ENCODE data around the gene DYSF.

The DYSF gene

GRCh38 chr2:71630454-71631328 lies 177.3 kb downstream of the DYSF start:
- Histone ChIP-seq H3K27ac (ENCODE audit: low read depth, low read length) (no peak overlapping the region), H3K4me1 (ENCODE audit: control insufficient read depth, insufficient read depth, low read length, unreplicated experiment) (peaks cover 8% of the 10 kb centered on the region), H3K36me3 (ENCODE audit: insufficient read depth, low read length) (no peaks in the 10 kb centered on the region), H3K4me3 (ENCODE audit: low read depth, low read length) (peak overlapping the region; percentile 72), H3K27me3 (ENCODE audit: insufficient read depth, low read length) (peaks cover 15% of the 10 kb centered on the region), H2AFZ (ENCODE audit: low read length, unreplicated experiment) (no peak overlapping the region), H3K79me2 (ENCODE audit: control insufficient read depth, insufficient read depth, low read length, unreplicated experiment) (no peaks in the 10 kb centered on the region)

- Histone ChIP-seq H3K79me2 (ENCODE audit: control insufficient read depth, insufficient read depth, low read length, unreplicated experiment) (no peaks in the 10 kb centered on the region), H3K4me1 (ENCODE audit: control insufficient read depth, insufficient read depth, low read length, unreplicated experiment) (peaks cover 8% of the 10 kb centered on the region), H3K27ac (ENCODE audit: low read depth, low read length) (no peak overlapping the region), H3K4me3 (ENCODE audit: low read depth, low read length) (peak overlapping the region; percentile 72), H3K27me3 (ENCODE audit: insufficient read depth, low read length) (peaks cover 23% of the 10 kb centered on the region), H2AFZ (ENCODE audit: low read length, unreplicated experiment) (peak overlapping the region; percentile 67), H3K36me3 (ENCODE audit: insufficient read depth, low read length) (no peaks in the 10 kb centered on the region)
These were observed 178.1 kb downstream of the DYSF start for GRCh38 chr2:71631411-71631931.

GRCh38 chr2:71633086-71633485 lies 179.7 kb downstream of the DYSF start:
- Histone ChIP-seq H3K27ac (ENCODE audit: low read depth, low read length) (no peak overlapping the region), H3K27me3 (ENCODE audit: insufficient read depth, low read length) (peaks cover 24% of the 10 kb centered on the region), H3K4me3 (ENCODE audit: low read depth, low read length) (no peak overlapping the region), H3K79me2 (ENCODE audit: control insufficient read depth, insufficient read depth, low read length, unreplicated experiment) (no peaks in the 10 kb centered on the region), H3K36me3 (ENCODE audit: insufficient read depth, low read length) (no peaks in the 10 kb centered on the region), H2AFZ (ENCODE audit: low read length, unreplicated experiment) (no peak overlapping the region), H3K4me1 (ENCODE audit: control insufficient read depth, insufficient read depth, low read length, unreplicated experiment) (peaks cover 8% of the 10 kb centered on the region)

- no peaks in the 10 kb centered on the region for H3K79me2 ChIP-seq (ENCODE audit: control insufficient read depth, insufficient read depth, low read length, unreplicated experiment)
- no peaks in the 10 kb centered on the region for H3K36me3 ChIP-seq (ENCODE audit: insufficient read depth, low read length)
- H3K4me1 ChIP-seq (ENCODE audit: control insufficient read depth, insufficient read depth, low read length, unreplicated experiment), result peaks cover 8% of the 10 kb centered on the region
- H2AFZ ChIP-seq (ENCODE audit: low read length, unreplicated experiment), result no peak overlapping the region
- no peak overlapping the region for H3K4me3 ChIP-seq (ENCODE audit: low read depth, low read length)
- peaks cover 24% of the 10 kb centered on the region for H3K27me3 ChIP-seq (ENCODE audit: insufficient read depth, low read length)
- no peak overlapping the region for H3K27ac ChIP-seq (ENCODE audit: low read depth, low read length)
These were observed 181.2 kb downstream of the DYSF start for GRCh38 chr2:71634567-71634966.

- Histone ChIP-seq H3K79me2 (ENCODE audit: control insufficient read depth, insufficient read depth, low read length, unreplicated experiment) (no peaks in the 10 kb centered on the region), H3K27ac (ENCODE audit: low read depth, low read length) (no peak overlapping the region), H3K4me3 (ENCODE audit: low read depth, low read length) (no peak overlapping the region), H2AFZ (ENCODE audit: low read length, unreplicated experiment) (no peak overlapping the region), H3K4me1 (ENCODE audit: control insufficient read depth, insufficient read depth, low read length, unreplicated experiment) (peaks cover 8% of the 10 kb centered on the region), H3K36me3 (ENCODE audit: insufficient read depth, low read length) (no peaks in the 10 kb centered on the region), H3K27me3 (ENCODE audit: insufficient read depth, low read length) (peaks cover 24% of the 10 kb centered on the region)
These were observed 182.4 kb downstream of the DYSF start for GRCh38 chr2:71635798-71636197.

GRCh38 chr2:71637168-71637567 lies 183.8 kb downstream of the DYSF start:
- no peak overlapping the region for H2AFZ ChIP-seq (ENCODE audit: low read length, unreplicated experiment)
- no peaks in the 10 kb centered on the region for H3K4me1 ChIP-seq (ENCODE audit: control insufficient read depth, insufficient read depth, low read length, unreplicated experiment)
- H3K36me3 ChIP-seq (ENCODE audit: insufficient read depth, low read length), result no peaks in the 10 kb centered on the region
- no peak overlapping the region for H3K4me3 ChIP-seq (ENCODE audit: low read depth, low read length)
- peaks cover 24% of the 10 kb centered on the region for H3K27me3 ChIP-seq (ENCODE audit: insufficient read depth, low read length)
- no peaks in the 10 kb centered on the region for H3K79me2 ChIP-seq (ENCODE audit: control insufficient read depth, insufficient read depth, low read length, unreplicated experiment)
- no peak overlapping the region for H3K27ac ChIP-seq (ENCODE audit: low read depth, low read length)

- H3K4me1 ChIP-seq (ENCODE audit: control insufficient read depth, insufficient read depth, low read length, unreplicated experiment), result no peaks in the 10 kb centered on the region
- H3K27me3 ChIP-seq (ENCODE audit: insufficient read depth, low read length), result peaks cover 24% of the 10 kb centered on the region
- no peaks in the 10 kb centered on the region for H3K36me3 ChIP-seq (ENCODE audit: insufficient read depth, low read length)
- no peak overlapping the region for H2AFZ ChIP-seq (ENCODE audit: low read length, unreplicated experiment)
- no peak overlapping the region for H3K4me3 ChIP-seq (ENCODE audit: low read depth, low read length)
- no peaks in the 10 kb centered on the region for H3K79me2 ChIP-seq (ENCODE audit: control insufficient read depth, insufficient read depth, low read length, unreplicated experiment)
- H3K27ac ChIP-seq (ENCODE audit: low read depth, low read length), result no peak overlapping the region
These were observed 184.4 kb downstream of the DYSF start for GRCh38 chr2:71637736-71638135.

GRCh38 chr2:71639735-71640134 lies 186.4 kb downstream of the DYSF start:
- Histone ChIP-seq H3K79me2 (ENCODE audit: control insufficient read depth, insufficient read depth, low read length, unreplicated experiment) (no peaks in the 10 kb centered on the region), H3K27ac (ENCODE audit: low read depth, low read length) (no peak overlapping the region), H3K4me1 (ENCODE audit: control insufficient read depth, insufficient read depth, low read length, unreplicated experiment) (peaks cover 4% of the 10 kb centered on the region), H3K27me3 (ENCODE audit: insufficient read depth, low read length) (peaks cover 12% of the 10 kb centered on the region), H2AFZ (ENCODE audit: low read length, unreplicated experiment) (no peak overlapping the region), H3K36me3 (ENCODE audit: insufficient read depth, low read length) (no peaks in the 10 kb centered on the region), H3K4me3 (ENCODE audit: low read depth, low read length) (no peak overlapping the region)

- Histone ChIP-seq H3K36me3 (ENCODE audit: insufficient read depth, low read length) (no peaks in the 10 kb centered on the region), H3K4me1 (ENCODE audit: control insufficient read depth, insufficient read depth, low read length, unreplicated experiment) (peaks cover 6% of the 10 kb centered on the region), H3K27me3 (ENCODE audit: insufficient read depth, low read length) (peaks cover 9% of the 10 kb centered on the region; the same call in 1 of the 2 replicates), H3K4me3 (ENCODE audit: low read depth, low read length) (no peak overlapping the region), H3K79me2 (ENCODE audit: control insufficient read depth, insufficient read depth, low read length, unreplicated experiment) (no peaks in the 10 kb centered on the region), H3K27ac (ENCODE audit: low read depth, low read length) (no peak overlapping the region), H2AFZ (ENCODE audit: low read length, unreplicated experiment) (no peak overlapping the region)
These were observed 187.1 kb downstream of the DYSF start for GRCh38 chr2:71640489-71640888.

- Histone ChIP-seq H3K36me3 (ENCODE audit: insufficient read depth, low read length) (no peaks in the 10 kb centered on the region), H3K27ac (ENCODE audit: low read depth, low read length) (no peak overlapping the region), H2AFZ (ENCODE audit: low read length, unreplicated experiment) (no peak overlapping the region), H3K79me2 (ENCODE audit: control insufficient read depth, insufficient read depth, low read length, unreplicated experiment) (no peaks in the 10 kb centered on the region), H3K27me3 (ENCODE audit: insufficient read depth, low read length) (no peaks in the 10 kb centered on the region), H3K4me1 (ENCODE audit: control insufficient read depth, insufficient read depth, low read length, unreplicated experiment) (peaks cover 17% of the 10 kb centered on the region), H3K4me3 (ENCODE audit: low read depth, low read length) (no peak overlapping the region)
These were observed 190.5 kb downstream of the DYSF start for GRCh38 chr2:71643674-71644357.

All from ACC112 (cell line).